Measurements from ENCODE around the gene MTLN. TPM values are rescaled to one million over a fixed set of nuclear protein-coding genes. Genes with fewer than 3 reads are reported as not detected.
A peak's percentile ranks its signal among the peaks of the same experiment; 100 is the strongest.

The MTLN gene
- total and polyA plus RNA-seq, 2 of the 8 experiments (the other 6 are each of a cell fraction or from before 2014, with no cell fraction given): 38.6 to 104 TPM

DNA sequence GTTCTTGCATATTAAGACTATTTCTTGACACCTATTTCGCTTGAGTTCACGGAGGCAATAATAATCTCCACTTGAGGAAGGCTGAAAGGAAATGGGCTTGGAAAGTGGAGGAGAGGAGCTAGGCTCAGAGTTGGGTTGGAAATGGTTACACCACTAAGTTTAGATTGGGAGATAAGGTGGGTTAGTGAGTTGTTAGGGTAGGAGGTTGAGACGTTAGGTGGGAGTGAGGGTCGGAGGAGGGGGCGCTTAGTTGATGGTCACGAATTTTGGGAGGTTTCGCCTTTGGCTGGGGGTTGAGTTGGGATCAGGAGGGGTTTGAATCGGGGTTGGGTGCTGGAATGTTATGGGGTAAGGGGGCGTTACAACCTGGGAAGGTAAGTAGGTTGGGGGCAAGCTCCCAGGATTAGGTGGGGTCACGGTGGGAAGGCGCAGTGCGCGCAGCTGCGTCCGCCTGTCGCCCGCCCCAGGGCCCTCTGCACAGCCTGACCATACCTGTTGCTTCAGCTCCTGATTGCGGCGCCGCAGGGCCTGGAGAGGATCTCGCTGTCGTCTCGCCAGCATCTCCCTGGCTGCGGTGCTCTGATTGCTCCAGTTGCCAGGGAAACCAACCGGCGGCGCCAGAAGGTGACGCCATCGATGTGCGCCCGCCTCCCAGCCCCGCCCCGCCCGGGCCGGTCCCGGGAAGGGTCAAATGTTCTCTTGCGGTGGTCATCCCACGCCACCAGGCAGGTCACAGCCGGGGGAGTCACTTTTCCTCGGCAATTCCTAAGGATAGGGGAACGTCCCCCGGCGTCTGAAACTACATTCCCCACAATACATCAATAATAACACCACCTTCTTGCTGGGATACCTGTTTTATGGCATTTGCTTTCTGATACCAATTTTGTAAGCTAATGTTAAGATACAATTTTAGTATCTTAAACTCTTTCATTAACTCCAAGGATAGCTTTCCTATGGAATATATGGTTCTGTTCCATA lies 7.7 kb downstream of the MTLN start, which contains the start of gene NPHP1 (continued):
- no peak for TF ChIP-seq KDM1A (IDR thresholded peaks at IDR 0.05; ENCODE audit: borderline replicate concordance, low read length)
- no peak for TF ChIP-seq CBX5 (IDR thresholded peaks at IDR 0.05; ENCODE audit: low read depth, low read length)
- no peak for TF ChIP-seq TCF12 (IDR thresholded peaks at IDR 0.05; ENCODE audit: low read depth, low read length)
- TF ChIP-seq, protein P1, sequence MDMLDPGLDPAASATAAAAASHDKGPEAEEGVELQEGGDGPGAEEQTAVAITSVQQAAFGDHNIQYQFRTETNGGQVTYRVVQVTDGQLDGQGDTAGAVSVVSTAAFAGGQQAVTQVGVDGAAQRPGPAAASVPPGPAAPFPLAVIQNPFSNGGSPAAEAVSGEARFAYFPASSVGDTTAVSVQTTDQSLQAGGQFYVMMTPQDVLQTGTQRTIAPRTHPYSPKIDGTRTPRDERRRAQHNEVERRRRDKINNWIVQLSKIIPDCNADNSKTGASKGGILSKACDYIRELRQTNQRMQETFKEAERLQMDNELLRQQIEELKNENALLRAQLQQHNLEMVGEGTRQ (IDR thresholded peaks at IDR 0.05; ENCODE audit: low read length): no peak
- no peak for TF ChIP-seq SUZ12 (IDR thresholded peaks at IDR 0.05; ENCODE audit: low read length)
- TF ChIP-seq GABPA (IDR thresholded peaks at IDR 0.05; ENCODE audit: borderline replicate concordance, insufficient read depth, low read length): no peak
- TF ChIP-seq, protein P2, sequence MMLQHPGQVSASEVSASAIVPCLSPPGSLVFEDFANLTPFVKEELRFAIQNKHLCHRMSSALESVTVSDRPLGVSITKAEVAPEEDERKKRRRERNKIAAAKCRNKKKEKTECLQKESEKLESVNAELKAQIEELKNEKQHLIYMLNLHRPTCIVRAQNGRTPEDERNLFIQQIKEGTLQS (IDR thresholded peaks at IDR 0.05; ENCODE audit: insufficient read depth, low read depth, low read length): peak; percentile 94
- TF ChIP-seq TBP (IDR thresholded peaks at IDR 0.05; ENCODE audit: low read depth, low read length): peak; percentile 48
- peak; percentile 66 for TF ChIP-seq BACH1 (IDR thresholded peaks at IDR 0.05; ENCODE audit: low read length)
- TF ChIP-seq CHD2 (IDR thresholded peaks at IDR 0.05; ENCODE audit: low read length): no peak
- TF ChIP-seq EP300 (IDR thresholded peaks at IDR 0.05; ENCODE audit: borderline replicate concordance in 1 of 2, low read depth in 2 of 2, low read length in 2 of 2): peak; percentile 13 to 35; a peak in 1 of 3 replicates
- TF ChIP-seq PHF8 (conservative IDR thresholded peaks at IDR 0.05; ENCODE audit: low read depth, low read length): peak; percentile 67; the same call in 1 of the 2 replicates
- no peak for TF ChIP-seq EZH2 (IDR thresholded peaks at IDR 0.05; ENCODE audit: low read depth, low read length, severe bottlenecking)
- TF ChIP-seq JUN (IDR thresholded peaks at IDR 0.05; ENCODE audit: low read depth, low read length): no peak
- peak; percentile 46 for TF ChIP-seq ASH2L (IDR thresholded peaks at IDR 0.05; ENCODE audit: low read length)
- TF ChIP-seq POU5F1 (IDR thresholded peaks at IDR 0.05; ENCODE audit: low read depth, low read length): no peak
- no peak for TF ChIP-seq RAD21 (IDR thresholded peaks at IDR 0.05 in 1 of 2, conservative IDR thresholded peaks at IDR 0.05 in 1 of 2; ENCODE audit: low read depth in 2 of 2, low read length in 2 of 2)
- no peak for TF ChIP-seq YY1 (IDR thresholded peaks at IDR 0.05; ENCODE audit: low read depth, low read length)
- TF ChIP-seq NANOG (IDR thresholded peaks at IDR 0.05; ENCODE audit: insufficient read depth, low read depth, low read length, poor library complexity, severe bottlenecking): peak; percentile 59
- TF ChIP-seq GTF2F1 (IDR thresholded peaks at IDR 0.05; ENCODE audit: borderline replicate concordance, low read depth, low read length): no peak

Data from H1 (cell line).